Measurements from ENCODE around the gene GLS.
"Not testable (repeated sequence)": the region's sequence is repeated elsewhere in the genome, so short reads cannot be mapped to it uniquely, and the experiment has no call there.

GLS gene

GRCh38 chr2:190881084-190881597 lies 520 bp downstream of the GLS start:
- DNase-seq (ENCODE audit: low spot score) = peak; percentile 62
- no peak for TF ChIP-seq CTCF (IDR thresholded peaks at IDR 0.05; ENCODE audit: extremely low read depth, missing control alignments)

- no peak for TF ChIP-seq CTCF (IDR thresholded peaks at IDR 0.05; ENCODE audit: extremely low read depth, missing control alignments)
- peak; percentile 57 for DNase-seq (ENCODE audit: low spot score)
Measured at GRCh38 chr2:190881598-190882410, 1.2 kb downstream of the GLS start.

GRCh38 chr2:190882411-190882766 lies 1.8 kb downstream of the GLS start:
- no peak for TF ChIP-seq CTCF (IDR thresholded peaks at IDR 0.05; ENCODE audit: extremely low read depth, missing control alignments)
- peak; percentile 24 for DNase-seq (ENCODE audit: low spot score)

- DNase-seq (ENCODE audit: low spot score) = no peak
- no peak for TF ChIP-seq CTCF (IDR thresholded peaks at IDR 0.05; ENCODE audit: extremely low read depth, missing control alignments)
Measured at GRCh38 chr2:190882856-190883582, 2.4 kb downstream of the GLS start.

GRCh38 chr2:190885844-190886243 lies 5.2 kb downstream of the GLS start:
- not testable (repeated sequence) for DNase-seq (ENCODE audit: low spot score)

GRCh38 chr2:190887089-190887488 lies 6.5 kb downstream of the GLS start:
- no peak for TF ChIP-seq CTCF (IDR thresholded peaks at IDR 0.05; ENCODE audit: extremely low read depth, missing control alignments)
- DNase-seq (ENCODE audit: low spot score) = peak; percentile 30

- DNase-seq (ENCODE audit: low spot score) = no peak
- TF ChIP-seq CTCF (IDR thresholded peaks at IDR 0.05; ENCODE audit: extremely low read depth, missing control alignments) = no peak
Measured at GRCh38 chr2:190888449-190888848, 7.8 kb downstream of the GLS start.
